Measurements from ENCODE around the gene MOB1B.
"Not testable (repeated sequence)": the region's sequence is repeated elsewhere in the genome, so short reads cannot be mapped to it uniquely, and the experiment has no call there.

MOB1B gene

DNA sequence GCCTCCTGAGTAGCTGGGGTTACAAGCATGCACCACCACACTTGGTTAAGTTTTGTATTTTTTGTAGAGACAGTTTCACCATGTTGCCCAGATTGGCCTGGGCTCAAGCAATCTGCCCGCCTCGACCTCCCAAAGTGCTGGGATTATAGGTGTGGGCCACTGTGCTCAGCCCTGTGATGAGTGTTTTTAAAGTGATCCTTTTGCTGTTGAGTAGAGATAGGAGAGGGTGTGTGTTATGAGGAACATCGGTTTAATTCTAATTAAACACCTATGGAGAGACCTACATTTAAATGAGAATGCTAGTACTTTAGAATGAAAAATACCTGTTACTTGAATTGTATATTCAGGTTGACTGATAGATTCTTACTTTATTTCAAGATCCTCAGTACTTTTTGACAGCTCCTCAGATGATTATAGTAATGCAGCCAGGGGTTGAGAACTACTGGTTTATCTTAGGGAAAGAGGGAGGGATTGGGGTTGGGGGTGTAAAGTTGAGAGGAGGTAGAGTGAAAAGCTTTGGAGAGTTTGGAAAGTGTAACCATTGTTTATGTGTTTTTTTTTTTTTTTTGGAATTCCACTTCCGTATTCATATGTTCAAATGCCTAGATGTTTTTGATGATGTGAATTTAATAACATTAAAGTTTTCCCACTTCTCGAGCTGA lies 54.5 kb downstream of the MOB1B start:
- no peak for DNase-seq (ENCODE audit: low read depth in 2 of 2)

DNA sequence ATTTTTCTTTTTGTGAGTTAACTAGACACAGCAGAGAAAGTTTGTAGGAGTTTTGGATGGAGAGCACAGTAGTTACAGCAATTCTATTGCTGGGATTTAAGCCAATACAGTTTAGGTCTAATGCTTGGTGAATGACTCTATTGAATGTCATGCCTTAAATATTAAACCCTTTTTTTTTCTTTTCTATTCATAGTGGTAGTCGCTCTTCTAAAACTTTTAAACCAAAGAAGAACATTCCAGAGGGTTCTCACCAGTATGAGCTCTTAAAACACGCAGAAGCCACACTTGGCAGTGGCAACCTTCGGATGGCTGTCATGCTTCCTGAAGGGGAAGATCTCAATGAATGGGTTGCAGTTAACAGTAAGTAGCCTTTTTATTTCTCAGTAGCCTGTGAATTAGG lies 56.5 kb downstream of the MOB1B start:
- no peak for DNase-seq (ENCODE audit: low read depth in 2 of 2)

DNA sequence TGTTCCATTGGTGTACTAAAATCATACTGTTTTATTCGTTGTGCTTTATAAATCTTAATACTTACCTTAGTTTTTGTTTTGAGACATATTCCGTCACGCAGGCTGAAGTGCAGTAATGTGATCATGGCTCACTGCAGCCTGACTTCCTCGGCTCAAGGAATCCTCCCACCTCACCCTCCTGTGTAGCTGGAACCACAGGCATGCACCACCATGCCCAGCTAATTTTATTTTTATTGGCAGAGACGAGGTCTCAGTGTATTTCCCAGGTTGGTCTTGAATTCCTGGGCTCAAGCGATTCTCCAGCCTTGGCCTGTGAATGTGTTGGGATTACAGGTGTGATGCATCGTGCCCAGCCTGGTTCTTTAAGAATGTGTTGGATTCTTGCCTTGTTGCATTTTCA lies 66.9 kb downstream of the MOB1B start:
- no peak for DNase-seq (ENCODE audit: low read depth in 2 of 2)

DNA sequence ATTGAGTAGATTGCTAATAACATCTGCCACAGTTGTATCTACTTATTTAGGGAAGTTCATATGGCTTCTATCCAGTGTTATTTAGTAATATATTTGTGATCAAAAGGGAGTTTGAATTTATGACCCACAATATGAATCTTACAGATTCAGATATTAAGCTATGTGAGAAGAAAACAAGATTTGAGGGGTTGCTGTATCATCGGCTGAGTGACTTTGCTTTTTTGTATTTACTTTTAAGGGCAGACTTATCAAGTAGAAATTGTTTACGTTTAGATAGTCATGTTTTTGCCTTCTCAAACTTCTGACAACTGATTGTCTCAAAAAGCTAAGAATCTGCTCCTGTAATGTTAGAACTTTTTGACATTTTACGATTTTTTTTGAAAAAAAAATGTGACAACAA lies 74.1 kb downstream of the MOB1B start:
- DNase-seq (ENCODE audit: low read depth in 2 of 2): no peak

DNA sequence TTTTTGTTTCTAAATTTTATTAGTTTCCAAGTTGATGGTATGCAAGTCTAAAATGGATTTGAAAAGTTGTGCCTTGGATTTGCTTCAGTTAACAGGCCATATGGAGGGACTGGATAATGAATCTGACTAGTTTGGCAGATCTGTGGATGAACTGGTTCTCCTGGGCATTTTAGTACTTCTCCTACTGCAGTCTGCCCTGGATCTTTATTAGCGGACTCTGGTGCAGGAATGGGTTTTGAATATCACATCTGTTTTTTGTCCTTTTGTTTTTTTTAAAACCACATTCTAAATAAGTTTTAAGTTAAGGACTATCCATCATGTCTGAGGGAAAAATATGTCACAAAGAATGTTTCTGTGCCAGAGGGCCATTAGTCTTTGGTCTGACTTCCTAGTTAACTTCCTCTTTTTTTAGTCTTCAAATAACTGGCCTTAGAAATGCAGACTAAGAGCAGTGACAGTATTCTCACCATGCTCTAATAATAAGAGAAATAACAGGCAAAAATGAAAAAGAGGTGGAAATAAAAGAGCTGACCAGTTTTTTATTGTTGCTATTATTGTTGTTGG lies 77.4 kb downstream of the MOB1B start:
- DNase-seq (ENCODE audit: low read depth in 2 of 2): no peak

DNA sequence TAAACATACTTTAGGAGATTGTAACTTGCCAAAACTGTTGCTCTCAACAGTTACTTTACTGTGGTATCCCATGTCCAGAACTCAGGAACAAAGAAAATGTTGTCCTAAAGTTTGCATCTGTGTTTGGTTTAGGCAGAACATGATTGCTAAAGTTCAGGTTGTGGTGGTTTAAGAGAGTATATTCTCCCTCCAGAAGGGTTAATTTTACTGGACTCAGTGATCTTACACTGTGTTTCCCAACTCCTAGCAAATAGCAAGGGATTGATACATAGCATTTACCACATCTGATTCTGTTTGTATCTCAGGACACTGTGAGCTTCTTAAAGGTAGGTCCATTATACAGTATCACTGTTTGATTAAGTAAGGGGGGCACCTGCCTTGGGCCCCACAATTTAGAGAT lies 78.0 kb downstream of the MOB1B start:
- no peak for DNase-seq (ENCODE audit: low read depth in 2 of 2)

DNA sequence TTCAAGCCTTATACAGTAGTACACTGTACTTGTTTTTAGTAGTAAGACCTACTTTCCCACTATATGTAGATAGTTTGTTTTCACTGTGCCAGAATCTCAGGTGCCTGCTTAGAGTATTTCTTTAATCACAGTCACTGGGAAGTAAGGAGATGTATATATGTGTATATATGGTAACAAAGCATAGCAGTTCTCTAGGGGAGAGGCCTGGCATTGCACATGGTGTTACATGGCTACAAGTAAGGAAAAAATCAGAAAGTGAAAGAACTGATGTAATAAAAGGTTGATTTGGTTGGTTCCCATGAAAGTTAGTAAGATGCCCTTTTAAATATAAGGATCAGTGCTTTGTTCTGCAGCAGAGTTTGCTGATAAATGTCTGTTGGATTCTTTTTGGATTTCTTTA lies 81.9 kb downstream of the MOB1B start:
- no peak for DNase-seq (ENCODE audit: low read depth in 2 of 2)

DNA sequence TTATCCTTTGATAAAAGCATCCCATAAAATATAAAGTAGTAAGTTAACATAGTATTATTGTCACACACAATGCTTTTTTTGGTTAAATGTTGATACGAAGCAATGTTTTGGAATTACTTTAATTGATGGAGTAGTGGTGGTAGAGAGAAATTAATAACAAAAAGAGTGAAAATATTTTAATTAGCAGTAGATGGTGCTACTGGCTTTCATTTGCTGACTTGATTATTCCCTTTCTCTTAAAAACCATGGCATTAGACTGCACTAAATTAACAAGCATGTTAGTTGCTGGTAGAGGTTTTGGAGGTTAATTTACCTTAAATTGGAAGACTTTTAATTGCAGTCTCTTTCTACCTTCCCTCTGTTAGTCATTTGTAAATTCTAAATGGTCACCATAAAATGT lies 82.4 kb downstream of the MOB1B start:
- DNase-seq (ENCODE audit: low read depth in 2 of 2): no peak

DNA sequence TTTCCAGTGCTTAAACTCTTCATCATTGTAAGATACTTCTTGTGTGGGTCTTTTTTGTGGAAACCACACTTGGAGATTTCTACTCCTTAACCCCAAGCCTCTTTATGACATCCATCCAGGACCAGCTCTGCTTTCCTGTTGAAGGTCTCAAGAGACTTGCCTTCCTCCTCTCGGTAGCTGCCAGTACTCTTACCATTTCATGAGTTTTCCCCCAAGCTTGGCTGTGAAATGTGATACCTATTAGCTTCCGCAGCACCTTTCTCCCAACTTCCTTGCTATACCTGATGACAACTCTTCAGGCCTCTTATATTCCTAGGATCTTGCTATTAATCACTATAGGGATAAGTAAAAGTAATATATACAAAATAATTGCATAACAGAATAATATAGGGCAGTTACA lies 89.4 kb downstream of the MOB1B start:
- no peak for DNase-seq (ENCODE audit: low read depth in 2 of 2)

DNA sequence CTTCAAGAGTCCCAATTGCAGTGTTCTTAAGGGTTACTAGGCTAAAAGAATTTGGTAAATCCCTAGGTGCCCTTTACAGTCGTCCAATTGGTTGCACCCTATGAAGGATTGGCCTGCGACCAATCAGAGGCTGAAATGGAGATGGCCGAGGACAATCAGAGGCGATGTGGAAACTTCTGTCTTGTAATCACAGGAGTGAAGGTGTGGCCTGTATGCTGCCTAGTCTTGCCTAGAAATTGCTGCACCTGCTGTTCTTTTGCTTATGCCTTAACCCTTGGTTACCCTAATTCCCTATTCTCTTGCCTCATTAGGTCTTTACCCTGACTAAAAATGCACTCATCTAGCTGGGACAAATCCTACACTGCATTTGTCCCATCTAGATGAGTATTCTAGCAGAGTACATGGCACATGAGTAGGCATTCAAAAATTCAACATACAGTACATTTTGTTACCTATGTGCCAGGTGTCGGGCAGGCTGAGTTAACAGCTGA lies 90.3 kb downstream of the MOB1B start:
- no peak for DNase-seq (ENCODE audit: low read depth in 2 of 2)

DNA sequence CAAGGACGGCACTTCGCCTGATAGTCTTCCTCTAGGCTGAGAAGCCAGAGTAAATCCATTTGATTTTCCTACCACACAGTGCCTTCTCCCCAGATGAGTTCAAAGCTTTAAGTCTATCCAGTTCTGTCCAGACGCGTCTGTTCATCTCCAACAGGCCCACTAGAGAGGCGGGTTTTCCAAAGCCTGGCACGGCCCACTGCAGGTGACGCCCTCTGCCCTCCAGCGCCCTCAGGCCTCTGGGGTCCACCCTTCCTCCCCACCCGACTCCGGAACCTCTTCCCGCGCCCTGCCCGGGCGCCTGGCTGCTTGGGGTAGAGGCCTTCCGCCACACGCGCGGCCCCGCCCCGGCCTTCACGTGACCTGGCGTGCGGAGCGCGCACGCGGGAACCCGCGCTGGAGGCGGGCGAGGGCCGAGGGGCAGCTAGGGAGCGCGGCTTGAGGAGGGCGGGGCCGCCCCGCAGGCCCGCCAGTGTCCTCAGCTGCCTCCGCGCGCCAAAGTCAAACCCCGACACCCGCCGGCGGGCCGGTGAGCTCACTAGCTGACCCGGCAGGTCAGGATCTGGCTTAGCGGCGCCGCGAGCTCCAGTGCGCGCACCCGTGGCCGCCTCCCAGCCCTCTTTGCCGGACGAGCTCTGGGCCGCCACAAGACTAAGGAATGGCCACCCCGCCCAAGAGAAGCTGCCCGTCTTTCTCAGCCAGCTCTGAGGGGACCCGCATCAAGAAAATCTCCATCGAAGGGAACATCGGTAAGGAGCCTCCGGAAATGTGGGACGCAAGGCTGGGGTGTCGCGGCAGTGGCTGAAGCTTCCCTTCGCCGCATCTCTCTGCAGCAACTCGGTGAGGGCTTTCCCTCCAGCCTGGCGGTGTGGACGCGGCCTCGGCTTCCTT lies 91.3 kb downstream of the MOB1B start, which contains the start of gene DCK:
TSS of gene DCK (plus strand) at position 469 of the 888 bp plus-strand sequence. CDS start at position 656, 187 bp downstream.
- peak; percentile 79 to 84 for DNase-seq (ENCODE audit: low read depth in 2 of 2)

DNA sequence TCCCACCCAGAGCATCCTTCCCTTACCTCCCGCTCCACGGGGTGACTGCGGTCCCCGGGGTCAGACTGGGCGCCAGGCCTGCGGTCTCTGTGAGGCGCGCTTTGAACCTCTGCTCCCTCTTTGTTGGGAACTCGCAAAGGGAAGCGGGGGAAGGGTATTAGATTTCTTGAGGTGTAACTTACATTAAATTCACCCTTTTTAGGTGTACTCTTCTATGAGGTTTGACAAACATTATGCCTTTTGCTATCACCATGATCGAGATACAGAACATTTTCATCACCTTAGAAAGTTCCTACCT lies 91.8 kb downstream of the MOB1B start:
- DNase-seq (ENCODE audit: low read depth in 2 of 2): no peak

DNA sequence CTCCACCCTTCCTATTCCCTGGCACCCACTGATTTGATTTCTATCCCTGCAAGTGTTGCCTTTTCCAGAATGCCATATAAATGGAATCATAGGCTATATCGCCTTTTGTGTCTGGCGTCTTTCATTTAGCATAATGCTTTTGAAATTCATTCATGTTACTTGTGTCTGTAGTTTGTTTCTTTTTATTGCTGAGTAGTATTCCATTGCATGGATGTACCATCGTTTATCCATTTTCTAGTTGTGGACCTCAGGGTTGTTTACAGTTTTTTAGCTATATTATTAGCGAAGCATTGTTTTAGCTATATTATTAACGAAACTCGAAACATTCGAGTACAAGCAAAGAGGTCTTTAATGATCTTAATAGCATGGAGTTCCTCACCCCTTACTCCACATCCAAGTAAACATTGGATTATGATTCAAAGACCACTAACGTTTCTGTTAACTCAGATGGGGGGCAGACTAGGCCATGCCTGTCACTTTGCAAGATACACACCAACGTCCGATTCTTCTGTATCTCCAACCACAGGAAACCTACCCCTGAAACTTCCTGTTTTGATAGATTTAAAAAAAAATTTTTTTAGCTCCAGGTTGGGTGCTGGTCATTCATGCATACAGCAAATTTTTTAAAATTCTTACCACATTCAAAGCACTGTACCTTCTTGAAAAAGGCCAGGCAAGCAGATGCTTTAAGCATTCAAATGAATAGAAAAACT lies 92.4 kb downstream of the MOB1B start:
- DNase-seq (ENCODE audit: low read depth in 2 of 2): no peak

DNA sequence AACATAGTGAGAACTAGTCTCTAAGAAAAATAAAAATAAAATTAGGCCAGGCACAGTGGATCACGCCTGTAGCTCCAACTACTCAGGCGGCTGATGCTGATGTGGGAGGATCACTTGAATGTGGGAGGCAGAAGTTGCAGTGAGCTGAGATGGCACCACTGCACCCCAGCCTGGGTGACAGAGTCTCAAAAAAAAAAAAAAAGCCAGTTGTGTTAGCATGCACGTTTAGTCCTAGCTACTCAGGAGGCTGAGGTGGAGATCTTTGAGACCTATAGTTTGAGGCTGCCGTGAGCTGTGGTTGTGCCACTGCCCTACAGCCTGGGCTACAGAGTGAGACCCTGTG lies 93.8 kb downstream of the MOB1B start:
- DNase-seq (ENCODE audit: low read depth in 2 of 2): no peak

DNA sequence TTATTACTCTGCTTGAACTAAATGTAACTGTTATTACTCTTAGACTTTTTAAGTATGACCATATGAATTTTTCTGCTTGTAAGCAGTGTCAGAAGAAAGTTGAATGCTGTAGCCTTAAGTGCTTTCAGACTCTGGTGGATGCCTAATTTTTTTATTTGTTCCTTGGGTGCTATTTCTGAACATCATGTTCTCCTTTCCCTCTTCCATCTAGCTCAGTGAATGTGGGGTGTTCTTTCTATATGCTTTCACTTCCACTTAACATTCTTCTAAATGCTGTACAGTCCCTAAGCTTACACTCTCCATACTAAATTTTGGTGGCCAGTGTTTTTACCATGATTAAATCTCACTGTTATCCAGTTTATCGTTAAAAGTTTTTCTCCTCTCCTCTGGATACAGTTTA lies 94.9 kb downstream of the MOB1B start:
- no peak for DNase-seq (ENCODE audit: low read depth in 2 of 2)

DNA sequence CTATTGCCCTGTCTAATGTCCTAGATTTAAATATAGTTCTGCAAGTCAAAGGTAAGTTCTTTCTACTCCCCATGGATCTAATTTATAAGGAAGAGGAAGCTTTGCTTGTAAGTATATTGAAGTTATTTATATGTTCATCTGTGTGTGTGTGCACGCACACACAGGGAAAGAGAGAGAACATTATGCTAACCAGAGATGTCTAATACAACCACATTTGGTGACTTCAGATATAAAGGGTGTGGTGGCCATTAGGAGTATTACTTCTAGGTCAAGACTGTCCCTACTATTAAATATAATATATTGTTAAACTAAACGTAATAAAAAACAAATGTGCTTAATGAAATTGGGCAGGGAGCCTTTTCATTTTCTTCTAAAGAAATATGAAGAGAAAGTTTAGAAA lies 95.4 kb downstream of the MOB1B start:
- no peak for DNase-seq (ENCODE audit: low read depth in 2 of 2)

DNA sequence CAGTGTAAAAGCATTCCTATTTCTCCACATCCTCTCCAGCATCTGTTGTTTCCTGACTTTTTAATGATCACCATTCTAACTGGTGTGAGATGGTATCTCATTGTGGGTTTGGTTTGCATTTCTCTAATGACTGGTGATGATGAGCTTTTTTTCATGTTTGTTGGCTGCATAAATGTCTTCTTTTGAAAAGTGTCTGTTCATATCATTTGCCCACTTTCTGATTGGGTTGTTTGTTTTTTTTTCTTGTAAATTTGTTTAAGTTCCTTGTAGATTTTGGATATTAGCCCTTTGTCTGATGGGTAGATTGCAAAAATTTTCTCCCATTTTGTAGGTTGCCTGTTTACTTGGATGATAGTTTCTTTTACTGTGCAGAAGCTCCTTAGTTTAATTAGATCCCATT lies 97.5 kb downstream of the MOB1B start:
- not testable (repeated sequence) for DNase-seq (ENCODE audit: low read depth in 2 of 2)

DNA sequence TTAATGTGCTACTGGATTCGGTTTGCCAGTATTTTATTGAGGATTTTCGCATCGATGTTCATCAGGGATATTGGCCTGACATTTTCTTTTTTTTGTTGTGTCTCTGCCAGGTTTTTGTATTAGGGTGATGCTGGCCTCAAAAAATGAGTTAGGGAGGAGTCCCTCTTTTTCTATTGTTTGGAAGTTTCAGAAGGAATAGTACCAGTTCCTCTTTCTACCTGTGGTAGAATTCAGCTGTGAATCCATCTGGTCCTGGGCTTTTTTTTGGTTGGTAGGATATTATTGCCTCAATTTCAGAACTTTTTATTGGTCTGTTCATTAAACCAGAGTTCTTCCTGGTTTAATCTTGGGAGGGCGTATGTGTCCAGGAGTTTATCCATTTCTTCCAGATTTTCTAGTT lies 99.2 kb downstream of the MOB1B start:
- not testable (repeated sequence) for DNase-seq (ENCODE audit: low read depth in 2 of 2)

DNA sequence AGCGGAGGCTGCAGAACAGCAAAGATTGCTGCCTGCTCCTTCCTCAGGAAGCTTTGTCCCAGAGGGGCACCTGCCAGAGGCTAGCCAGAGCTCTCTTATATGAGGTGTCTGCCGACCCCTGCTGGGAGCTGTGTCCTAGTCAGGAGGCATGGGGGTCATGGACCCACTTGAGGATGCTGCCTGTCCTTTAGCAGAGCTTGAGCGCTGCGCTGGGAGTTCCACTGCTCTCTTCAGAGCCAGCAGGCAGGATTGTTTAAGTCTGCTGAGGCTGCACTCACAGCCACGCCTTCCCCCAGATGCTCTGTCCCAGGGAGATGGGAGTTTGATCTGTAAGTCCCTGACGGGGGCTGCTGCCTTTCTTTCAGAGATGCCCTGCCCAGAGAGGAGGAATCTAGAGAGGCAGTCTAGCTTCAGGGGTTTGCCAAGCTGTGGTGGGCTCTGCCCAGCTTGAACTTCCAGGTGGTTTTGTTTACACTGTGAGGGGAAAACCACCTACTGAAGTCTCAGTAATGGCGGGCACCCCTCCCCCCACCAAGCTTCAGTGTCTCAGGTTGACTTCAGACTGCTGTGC lies 102.2 kb downstream of the MOB1B start:
- peak in 1 of 2 donors; percentile 34 for DNase-seq (ENCODE audit: low read depth in 2 of 2)

DNA sequence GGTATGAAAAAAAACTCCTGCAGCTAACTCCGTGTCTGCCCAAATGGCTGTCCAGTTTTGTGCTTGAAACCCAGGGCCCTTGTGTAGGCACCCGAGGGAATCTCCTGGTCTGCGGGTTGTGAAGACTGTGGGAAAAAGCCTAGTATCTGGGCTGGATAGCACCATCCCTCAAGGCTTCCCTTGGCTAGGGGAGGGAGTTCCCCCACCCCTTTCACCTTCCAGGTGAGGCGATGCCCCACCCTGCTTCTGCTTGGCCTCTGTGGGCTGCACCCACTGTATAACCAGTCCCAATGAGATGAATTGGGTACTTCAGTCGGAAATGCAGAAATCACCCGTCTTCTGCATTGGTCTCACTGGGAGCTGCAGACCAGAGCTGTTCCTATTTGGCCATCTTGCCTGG lies 102.9 kb downstream of the MOB1B start:
- not testable (repeated sequence) for DNase-seq (ENCODE audit: low read depth in 2 of 2)

DNA sequence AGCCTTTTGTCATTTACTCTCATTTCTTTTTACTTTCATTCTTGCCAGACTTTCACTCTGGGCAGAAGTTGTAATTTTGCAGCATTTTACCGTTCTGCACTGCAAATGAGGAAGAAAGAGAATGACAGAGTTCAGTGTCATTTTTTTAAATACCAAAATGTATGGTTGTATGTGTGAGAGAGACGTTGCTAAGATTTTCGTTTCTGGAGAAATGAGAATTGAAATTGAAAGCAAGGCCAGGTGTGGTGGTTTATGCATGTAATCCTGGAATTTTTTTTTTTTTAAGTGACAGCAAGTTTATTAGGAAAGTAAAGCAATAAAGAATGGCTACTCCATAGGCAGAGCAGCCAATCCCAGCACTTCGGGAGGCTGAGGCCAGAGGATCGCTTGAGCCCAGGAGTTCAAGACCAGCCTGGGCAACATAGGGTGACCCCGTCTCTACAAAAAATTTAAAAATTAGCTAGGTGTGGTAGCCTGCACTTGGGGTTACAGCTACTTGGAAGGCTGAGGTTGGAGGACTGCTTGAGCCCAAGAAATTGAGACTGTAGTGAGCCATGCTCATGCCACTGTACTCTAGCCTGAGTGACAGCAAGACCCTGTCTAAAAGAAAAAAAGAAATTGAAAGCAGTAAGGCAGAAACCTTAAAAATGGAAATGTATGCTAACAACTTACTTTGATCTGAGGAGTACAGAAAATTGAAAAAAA lies 104.2 kb downstream of the MOB1B start:
- no peak for DNase-seq (ENCODE audit: low read depth in 2 of 2)
